ENCODE measurements around the gene NAALADL1.

Gene NAALADL1

GRCh38 chr11:65103476-65103875, 45.1 kb upstream of the NAALADL1 start:
- H4K91ac ChIP-seq (ENCODE audit: low read depth, low read length), result no peak overlapping the region
- H3K79me1 ChIP-seq (ENCODE audit: low read length), result no peaks in the 10 kb centered on the region
- no peak overlapping the region for H2AK5ac ChIP-seq (ENCODE audit: low read length)
- H3K4ac ChIP-seq (ENCODE audit: low read depth, low read length), result no peak overlapping the region
- no peak overlapping the region for H3K14ac ChIP-seq (ENCODE audit: low read length)
- no peaks in the 10 kb centered on the region for H3K79me2 ChIP-seq (ENCODE audit: control insufficient read depth, insufficient read depth, low read length, poor library complexity)
- peak in 1 of 2 donors; percentile 50 for DNase-seq
- H4K8ac ChIP-seq (ENCODE audit: low read depth, low read length), result no peak overlapping the region
- no peaks in the 10 kb centered on the region for H3K4me1 ChIP-seq (ENCODE audit: control insufficient read depth in 1 of 2, insufficient read depth in 2 of 2, low read length in 2 of 2)
- no peaks in the 10 kb centered on the region for H3K27me3 ChIP-seq (ENCODE audit: insufficient read depth, low read length)
- no peak overlapping the region for H2BK12ac ChIP-seq (ENCODE audit: low read length)
- no peak overlapping the region for H4K12ac ChIP-seq (ENCODE audit: low read depth, low read length)
- H3K23ac ChIP-seq (ENCODE audit: low read length), result no peak overlapping the region
- no peak overlapping the region for H2BK5ac ChIP-seq (ENCODE audit: low read depth, low read length, poor library complexity)
- peaks cover 17% of the 10 kb centered on the region in 2 experiments for H3K36me3 ChIP-seq (ENCODE audit: control insufficient read depth in 1 of 2, insufficient read depth in 2 of 2, low read length in 2 of 2)
- no peak overlapping the region for H2AFZ ChIP-seq (ENCODE audit: insufficient read depth, low read length, poor library complexity)
- no peak overlapping the region for H3K4me2 ChIP-seq (ENCODE audit: low read length)
- no peak overlapping the region for H3K27ac ChIP-seq (ENCODE audit: low read depth, low read length)
- no peak overlapping the region for H2BK120ac ChIP-seq (ENCODE audit: insufficient read depth, low read length, poor library complexity)
- no peak overlapping the region for H3K18ac ChIP-seq (ENCODE audit: low read length)
- H3K9me3 ChIP-seq (ENCODE audit: insufficient read depth, low read depth, low read length), result no peaks in the 10 kb centered on the region
- no peak overlapping the region for H3K4me3 ChIP-seq (ENCODE audit: low read depth, low read length)
- H3K9ac ChIP-seq (ENCODE audit: low read length), result no peak overlapping the region

GRCh38 chr11:65102142-65103095, 44.1 kb upstream of the NAALADL1 start:
- Histone ChIP-seq H3K27ac (ENCODE audit: low read depth, low read length) (no peak overlapping the region), H3K4ac (ENCODE audit: low read depth, low read length) (no peak overlapping the region), H4K12ac (ENCODE audit: low read depth, low read length) (no peak overlapping the region), H3K9ac (ENCODE audit: low read length) (peak overlapping the region; percentile 12), H4K8ac (ENCODE audit: low read depth, low read length) (no peak overlapping the region), H3K9me3 (ENCODE audit: insufficient read depth, low read depth, low read length) (no peaks in the 10 kb centered on the region), H3K4me1 (ENCODE audit: control insufficient read depth in 1 of 2, insufficient read depth in 2 of 2, low read length in 2 of 2) (no peaks in the 10 kb centered on the region), H2BK120ac (ENCODE audit: insufficient read depth, low read length, poor library complexity) (no peak overlapping the region), H2BK12ac (ENCODE audit: low read length) (no peak overlapping the region), H3K18ac (ENCODE audit: low read length) (no peak overlapping the region), H3K27me3 (ENCODE audit: insufficient read depth, low read length) (no peaks in the 10 kb centered on the region), H3K79me1 (ENCODE audit: low read length) (no peaks in the 10 kb centered on the region), H2AK5ac (ENCODE audit: low read length) (no peak overlapping the region), H2AFZ (ENCODE audit: insufficient read depth, low read length, poor library complexity) (no peak overlapping the region), H3K36me3 (ENCODE audit: control insufficient read depth in 1 of 2, insufficient read depth in 2 of 2, low read length in 2 of 2) (peaks cover 6% of the 10 kb centered on the region in 2 experiments), H4K91ac (ENCODE audit: low read depth, low read length) (no peak overlapping the region), H3K23ac (ENCODE audit: low read length) (no peak overlapping the region), H3K14ac (ENCODE audit: low read length) (no peak overlapping the region), H2BK5ac (ENCODE audit: low read depth, low read length, poor library complexity) (no peak overlapping the region), H3K4me2 (ENCODE audit: low read length) (no peak overlapping the region), H3K79me2 (ENCODE audit: control insufficient read depth, insufficient read depth, low read length, poor library complexity) (no peaks in the 10 kb centered on the region), H3K4me3 (ENCODE audit: low read depth, low read length) (no peak overlapping the region)
- DNase-seq, result no peak
- no CpG with 5 or more reads among the region's 8 CpGs for WGBS (ENCODE audit: extremely low coverage, insufficient coverage, insufficient read length)

DNA sequence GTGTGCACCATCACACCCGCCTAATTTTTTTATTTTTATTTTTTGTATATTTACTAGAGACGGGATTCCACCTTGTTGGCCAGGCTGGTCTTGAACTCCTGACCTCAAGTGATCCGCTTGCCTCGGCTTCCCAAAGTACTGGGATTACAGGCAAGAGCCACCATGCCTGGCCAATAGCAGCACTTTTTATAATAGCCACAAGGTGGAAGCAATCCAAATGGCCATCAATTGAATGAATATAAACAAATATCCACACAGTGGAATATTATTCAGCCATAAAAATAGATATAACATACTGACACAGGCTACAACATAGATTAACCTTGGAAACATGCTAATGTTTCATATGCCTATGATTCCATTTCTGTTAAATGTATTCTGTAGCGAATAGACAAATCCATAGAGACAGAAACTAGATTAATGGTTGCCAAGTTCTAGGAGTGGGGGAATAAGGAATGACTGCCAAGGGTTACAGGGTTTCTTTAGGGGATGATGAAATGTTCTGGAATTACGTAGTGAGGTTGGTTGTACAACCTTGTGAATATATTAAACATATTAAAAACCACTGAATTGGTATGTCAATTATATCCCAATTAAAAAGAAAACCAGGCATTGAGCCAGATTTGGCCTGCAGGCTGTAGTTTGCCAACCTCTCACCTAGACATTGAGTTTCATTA, 42.5 kb upstream of the NAALADL1 start:
- Histone ChIP-seq H4K91ac (ENCODE audit: low read depth, low read length) (no peak overlapping the region), H2BK5ac (ENCODE audit: low read depth, low read length, poor library complexity) (no peak overlapping the region), H4K8ac (ENCODE audit: low read depth, low read length) (no peak overlapping the region), H3K9ac (ENCODE audit: low read length) (no peak overlapping the region), H3K4me2 (ENCODE audit: low read length) (no peak overlapping the region), H2AFZ (ENCODE audit: insufficient read depth, low read length, poor library complexity) (no peak overlapping the region), H3K14ac (ENCODE audit: low read length) (no peak overlapping the region), H3K18ac (ENCODE audit: low read length) (no peak overlapping the region), H3K79me2 (ENCODE audit: control insufficient read depth, insufficient read depth, low read length, poor library complexity) (no peaks in the 10 kb centered on the region), H3K27ac (ENCODE audit: low read depth, low read length) (no peak overlapping the region), H3K4me3 (ENCODE audit: low read depth, low read length) (no peak overlapping the region), H2BK12ac (ENCODE audit: low read length) (no peak overlapping the region), H2AK5ac (ENCODE audit: low read length) (no peak overlapping the region), H4K12ac (ENCODE audit: low read depth, low read length) (no peak overlapping the region), H3K4ac (ENCODE audit: low read depth, low read length) (no peak overlapping the region), H3K36me3 (ENCODE audit: control insufficient read depth in 1 of 2, insufficient read depth in 2 of 2, low read length in 2 of 2) (peaks cover 0 to 5% of the 10 kb centered on the region in 2 experiments), H3K23ac (ENCODE audit: low read length) (no peak overlapping the region), H2BK120ac (ENCODE audit: insufficient read depth, low read length, poor library complexity) (no peak overlapping the region), H3K27me3 (ENCODE audit: insufficient read depth, low read length) (no peaks in the 10 kb centered on the region), H3K79me1 (ENCODE audit: low read length) (peaks cover 4% of the 10 kb centered on the region), H3K9me3 (ENCODE audit: insufficient read depth, low read depth, low read length) (no peaks in the 10 kb centered on the region), H3K4me1 (ENCODE audit: control insufficient read depth in 1 of 2, insufficient read depth in 2 of 2, low read length in 2 of 2) (peaks cover 0 to 4% of the 10 kb centered on the region in 2 experiments)
- WGBS (ENCODE audit: extremely low coverage, insufficient coverage, insufficient read length), result no CpG with 5 or more reads among the region's 6 CpGs
- no peak for DNase-seq

GRCh38 chr11:65096926-65097325, 38.6 kb upstream of the NAALADL1 start:
- no peak overlapping the region for H2AFZ ChIP-seq (ENCODE audit: insufficient read depth, low read length, poor library complexity)
- no peak overlapping the region for H4K91ac ChIP-seq (ENCODE audit: low read depth, low read length)
- no peak overlapping the region for H3K4ac ChIP-seq (ENCODE audit: low read depth, low read length)
- no peak for DNase-seq
- peaks cover 0 to 7% of the 10 kb centered on the region in 2 experiments for H3K4me1 ChIP-seq (ENCODE audit: control insufficient read depth in 1 of 2, insufficient read depth in 2 of 2, low read length in 2 of 2)
- H3K9me3 ChIP-seq (ENCODE audit: insufficient read depth, low read depth, low read length), result no peaks in the 10 kb centered on the region
- H3K27me3 ChIP-seq (ENCODE audit: insufficient read depth, low read length), result no peaks in the 10 kb centered on the region
- no peak overlapping the region for H3K14ac ChIP-seq (ENCODE audit: low read length)
- peaks cover 7% of the 10 kb centered on the region for H3K79me1 ChIP-seq (ENCODE audit: low read length)
- no peak overlapping the region for H3K27ac ChIP-seq (ENCODE audit: low read depth, low read length)
- peak overlapping the region; percentile 64 for H3K4me2 ChIP-seq (ENCODE audit: low read length)
- no peak overlapping the region for H2AK5ac ChIP-seq (ENCODE audit: low read length)
- no peak overlapping the region for H4K12ac ChIP-seq (ENCODE audit: low read depth, low read length)
- no peaks in the 10 kb centered on the region for H3K36me3 ChIP-seq (ENCODE audit: control insufficient read depth in 1 of 2, insufficient read depth in 2 of 2, low read length in 2 of 2)
- H2BK120ac ChIP-seq (ENCODE audit: insufficient read depth, low read length, poor library complexity), result no peak overlapping the region
- H3K4me3 ChIP-seq (ENCODE audit: low read depth, low read length), result peak overlapping the region; percentile 55
- WGBS (ENCODE audit: extremely low coverage, insufficient coverage, insufficient read length), result no CpG with 5 or more reads among the region's 8 CpGs
- no peak overlapping the region for H2BK12ac ChIP-seq (ENCODE audit: low read length)
- H3K79me2 ChIP-seq (ENCODE audit: control insufficient read depth, insufficient read depth, low read length, poor library complexity), result no peaks in the 10 kb centered on the region
- H3K23ac ChIP-seq (ENCODE audit: low read length), result no peak overlapping the region
- H3K9ac ChIP-seq (ENCODE audit: low read length), result no peak overlapping the region
- no peak overlapping the region for H3K18ac ChIP-seq (ENCODE audit: low read length)
- no peak overlapping the region for H4K8ac ChIP-seq (ENCODE audit: low read depth, low read length)
- H2BK5ac ChIP-seq (ENCODE audit: low read depth, low read length, poor library complexity), result no peak overlapping the region

All from trophoblast cell (in vitro differentiated cells and primary cell).